H9 (cell line): ENCODE measurements around the gene KMT2C. TPM values are rescaled to one million over a fixed set of nuclear protein-coding genes. Genes with fewer than 3 reads are reported as not detected.

ENCODE experiments used
- DNase-seq: peaks from one replicate; pipeline ENCODE4 v3.0.0-alpha.2; 2017
- H2AFZ ChIP-seq: one replicate; pipeline ENCODE4 v1.6.1; 2013; ENCODE audit warnings: mild to moderate bottlenecking, low read length, control low read depth, moderate library complexity
- H2AK5ac ChIP-seq: 2 replicates; pipeline ENCODE4 v1.6.1; 2013; ENCODE audit warnings: low read length, control low read depth, mixed read lengths; ENCODE audit not compliant: insufficient read length
- H2BK120ac ChIP-seq: one replicate; pipeline ENCODE4 v1.6.1; 2013; ENCODE audit warnings: low read depth, mild to moderate bottlenecking, low read length, control low read depth, inconsistent platforms; ENCODE audit not compliant: poor library complexity, severe bottlenecking
- H2BK12ac ChIP-seq: 2 replicates; pipeline ENCODE4 v1.6.1; 2013; ENCODE audit warnings: low read length, control low read depth, mixed read lengths, low read depth; ENCODE audit not compliant: insufficient read length
- H2BK15ac ChIP-seq: 2 replicates; pipeline ENCODE4 v1.6.1; 2013; ENCODE audit warnings: low read depth, low read length, control low read depth
- H2BK20ac ChIP-seq: one replicate; pipeline ENCODE4 v1.6.1; 2013; ENCODE audit warnings: low read depth, mild to moderate bottlenecking, low read length, control low read depth, inconsistent platforms; ENCODE audit not compliant: poor library complexity, severe bottlenecking
- H2BK5ac ChIP-seq: 2 replicates; pipeline ENCODE4 v1.6.1; 2013; ENCODE audit warnings: low read length, control low read depth, mixed read lengths; ENCODE audit not compliant: insufficient read length
- H3K14ac ChIP-seq: 2 replicates; pipeline ENCODE4 v1.6.1; 2013; ENCODE audit warnings: low read length, control low read depth; ENCODE audit not compliant: insufficient read depth
- H3K18ac ChIP-seq: 2 replicates; pipeline ENCODE4 v1.6.1; 2013; ENCODE audit warnings: low read depth, mild to moderate bottlenecking, mixed read lengths, low read length, control low read depth; ENCODE audit not compliant: insufficient read length
- H3K23ac ChIP-seq: 2 replicates; pipeline ENCODE4 v1.6.1; 2013; ENCODE audit warnings: low read length, control low read depth, mixed read lengths, low read depth; ENCODE audit not compliant: insufficient read length
- H3K23me2 ChIP-seq: 2 replicates; pipeline ENCODE4 v1.6.1; 2013; ENCODE audit warnings: low read depth, mild to moderate bottlenecking, mixed read lengths, low read length, control low read depth; ENCODE audit not compliant: insufficient read length, poor library complexity, severe bottlenecking
- H3K27ac ChIP-seq: 2 replicates; pipeline ENCODE4 v1.5.1; 2013; ENCODE audit warnings: low read length, control low read depth, mixed read lengths, low read depth; ENCODE audit not compliant: insufficient read length
- H3K27me3 ChIP-seq: 2 replicates; pipeline ENCODE4 v1.6.1; 2013; ENCODE audit warnings: low read length, control low read depth, inconsistent platforms; ENCODE audit not compliant: insufficient read depth
- H3K4ac ChIP-seq: 2 replicates; pipeline ENCODE4 v1.6.1; 2013; ENCODE audit warnings: low read depth, mild to moderate bottlenecking, control low read depth, inconsistent platforms, low read length, moderate library complexity
- H3K4me1 ChIP-seq: 2 replicates; pipeline ENCODE4 v1.6.1; 2013; ENCODE audit warnings: low read length, control low read depth, inconsistent platforms; ENCODE audit not compliant: insufficient read depth
- H3K4me2 ChIP-seq: 2 replicates; pipeline ENCODE4 v1.6.1; 2013; ENCODE audit warnings: low read length, control low read depth, mixed read lengths; ENCODE audit not compliant: insufficient read length, insufficient read depth
- H3K56ac ChIP-seq: 2 replicates; pipeline ENCODE4 v1.6.1; 2013; ENCODE audit warnings: low read depth, mild to moderate bottlenecking, mixed read lengths, low read length, control low read depth; ENCODE audit not compliant: insufficient read length
- H3K79me1 ChIP-seq: 2 replicates; pipeline ENCODE4 v1.6.1; 2013; ENCODE audit warnings: low read depth, mild to moderate bottlenecking, moderate library complexity, low read length, control low read depth, inconsistent platforms; ENCODE audit not compliant: insufficient read depth, poor library complexity, severe bottlenecking
- H3K79me2 ChIP-seq: 2 replicates; pipeline ENCODE4 v1.6.1; 2013; ENCODE audit warnings: low read length, control low read depth, inconsistent platforms; ENCODE audit not compliant: insufficient read depth
- H3K9ac ChIP-seq: 2 replicates; pipeline ENCODE4 v1.6.1; 2013; ENCODE audit warnings: low read length, control low read depth, mixed read lengths; ENCODE audit not compliant: insufficient read length; ENCODE audit errors: extremely low read depth
- H3K9me3 ChIP-seq: one replicate; pipeline ENCODE4 v1.6.1; 2013; ENCODE audit warnings: low read depth, low read length, inconsistent platforms; ENCODE audit not compliant: control insufficient read depth
- H3T11ph ChIP-seq: one replicate; pipeline ENCODE4 v1.6.1; 2013; ENCODE audit warnings: mild to moderate bottlenecking, low read length, control low read depth, inconsistent platforms
- H4K20me1 ChIP-seq: one replicate; pipeline ENCODE4 v1.6.1; 2013; ENCODE audit not compliant: control insufficient read depth, insufficient read length, insufficient read depth
- H4K5ac ChIP-seq: 2 replicates; pipeline ENCODE4 v1.6.1; 2013; ENCODE audit warnings: low read depth, mild to moderate bottlenecking, mixed read lengths, low read length, control low read depth; ENCODE audit not compliant: insufficient read length
- H4K8ac ChIP-seq: replicated peaks from 2 replicates; pipeline ENCODE4 v1.6.1; 2013; ENCODE audit warnings: low read length, control low read depth, mixed read lengths, low read depth; ENCODE audit not compliant: insufficient read length
- H4K91ac ChIP-seq: 2 replicates; pipeline ENCODE4 v1.6.1; 2013; ENCODE audit warnings: low read depth, mild to moderate bottlenecking, moderate library complexity, mixed read lengths, low read length, control low read depth; ENCODE audit not compliant: insufficient read length
- H3K27ac Mint-ChIP-seq, 3 experiments: 2 replicates in 2 of 3; 3 replicates in 1 of 3; pipeline ENCODE4 v1.8.0; 2020 to 2021; ENCODE audit warnings: mixed read lengths in 3 of 3, mild to moderate bottlenecking in 1 of 3, moderate library complexity in 1 of 3
- H3K27me3 Mint-ChIP-seq: 2 replicates; pipeline ENCODE4 v1.8.0; 2021; ENCODE audit warnings: low read depth, mild to moderate bottlenecking, moderate library complexity, mixed read lengths
- H3K36me3 Mint-ChIP-seq, 3 experiments: 2 replicates in 2 of 3; 3 replicates in 1 of 3; pipeline ENCODE4 v1.8.0; 2020 to 2021; ENCODE audit warnings: low read depth in 3 of 3, mixed read lengths in 3 of 3; ENCODE audit not compliant: insufficient read depth in 1 of 3
- H3K4me1 Mint-ChIP-seq, 2 experiments: 2 replicates each; pipeline ENCODE4 v1.8.0; 2020; ENCODE audit warnings: mixed read lengths in 2 of 2
- H3K4me3 Mint-ChIP-seq, 2 experiments: 2 replicates in 1 of 2; 3 replicates in 1 of 2; pipeline ENCODE4 v1.8.0; 2020 to 2021; ENCODE audit warnings: mild to moderate bottlenecking in 2 of 2, mixed read lengths in 2 of 2, moderate library complexity in 1 of 2
- H3K9me3 Mint-ChIP-seq, 2 experiments: 2 replicates in 1 of 2; 3 replicates in 1 of 2; pipeline ENCODE4 v1.8.0; 2020; ENCODE audit warnings: mild to moderate bottlenecking in 2 of 2, mixed read lengths in 2 of 2, moderate library complexity in 1 of 2
- WGBS: extraction: QIAGEN DNeasy Blood & Tissue Kit; methylation state at CpG from one replicate; pipeline ENCODE4 v1.1.7; 2013; ENCODE audit warnings: missing lambda C conversion rate, low lambda C conversion rate, mixed read lengths; ENCODE audit not compliant: insufficient read length; ENCODE audit errors: extremely low coverage; 5-methylcytosine and 5-hydroxymethylcytosine counted together
- total RNA-seq: library from RNA; stranded (reverse); gene quantifications from 2 replicates; pipeline ENCODE4 v1.2.1, GENCODE V29; 2021
- TF ChIP-seq, protein P1 (sequence below): fragments of 200-600 bp; sonication (generic); conservative IDR thresholded peaks from 3 replicates; pipeline ENCODE4 v1.8.0; 2021; ENCODE audit warnings: antibody characterized with exemption, mild to moderate bottlenecking

KMT2C gene
- total RNA-seq, 1 experiment from 2014 or later, result 32.2 TPM

- H2BK5ac ChIP-seq, result no peak overlapping the region
- H2AK5ac ChIP-seq, result no peak overlapping the region
- no peak overlapping the region for H2BK15ac ChIP-seq
- H3K23ac ChIP-seq, result no peak overlapping the region
- H3K14ac ChIP-seq, result no peak overlapping the region
- H3K9ac ChIP-seq, result no peak overlapping the region
- WGBS, result no CpG with 5 or more reads among the region's 1 CpG
- H3T11ph ChIP-seq, result no peak overlapping the region
- H3K27ac ChIP-seq, result no peak overlapping the region
- no peaks in the 10 kb centered on the region for H3K23me2 ChIP-seq
- no peaks in the 10 kb centered on the region for H3K27me3 Mint-ChIP-seq
- no peak overlapping the region for H2BK120ac ChIP-seq
- no peak overlapping the region for H3K4me2 ChIP-seq
- H3K79me2 ChIP-seq, result no peaks in the 10 kb centered on the region
- peaks cover 9 to 19% (median 18%) of the 10 kb centered on the region in 3 experiments for H3K36me3 Mint-ChIP-seq
- no peak overlapping the region for H3K56ac ChIP-seq
- no peaks in the 10 kb centered on the region for H3K9me3 ChIP-seq
- H4K20me1 ChIP-seq, result no peaks in the 10 kb centered on the region
- H3K27me3 ChIP-seq, result no peaks in the 10 kb centered on the region
- no peaks in the 10 kb centered on the region for H3K4me1 Mint-ChIP-seq
- H3K18ac ChIP-seq, result no peak overlapping the region
- no peaks in the 10 kb centered on the region for H3K9me3 Mint-ChIP-seq
- H4K8ac ChIP-seq, result no peak overlapping the region
- no peak overlapping the region for H4K91ac ChIP-seq
- no peak overlapping the region; a peak in 2 of 7 replicates for H3K27ac Mint-ChIP-seq
- H3K4me1 ChIP-seq, result no peaks in the 10 kb centered on the region
- no peak overlapping the region for H2BK20ac ChIP-seq
- H3K79me1 ChIP-seq, result no peaks in the 10 kb centered on the region
- H3K4me3 Mint-ChIP-seq, result no peak overlapping the region
- no peak overlapping the region for H2AFZ ChIP-seq
- no peak overlapping the region for H2BK12ac ChIP-seq
- no peak overlapping the region for H4K5ac ChIP-seq
- DNase-seq, result no peak
- H3K4ac ChIP-seq, result no peak overlapping the region
- TF ChIP-seq, protein P1, sequence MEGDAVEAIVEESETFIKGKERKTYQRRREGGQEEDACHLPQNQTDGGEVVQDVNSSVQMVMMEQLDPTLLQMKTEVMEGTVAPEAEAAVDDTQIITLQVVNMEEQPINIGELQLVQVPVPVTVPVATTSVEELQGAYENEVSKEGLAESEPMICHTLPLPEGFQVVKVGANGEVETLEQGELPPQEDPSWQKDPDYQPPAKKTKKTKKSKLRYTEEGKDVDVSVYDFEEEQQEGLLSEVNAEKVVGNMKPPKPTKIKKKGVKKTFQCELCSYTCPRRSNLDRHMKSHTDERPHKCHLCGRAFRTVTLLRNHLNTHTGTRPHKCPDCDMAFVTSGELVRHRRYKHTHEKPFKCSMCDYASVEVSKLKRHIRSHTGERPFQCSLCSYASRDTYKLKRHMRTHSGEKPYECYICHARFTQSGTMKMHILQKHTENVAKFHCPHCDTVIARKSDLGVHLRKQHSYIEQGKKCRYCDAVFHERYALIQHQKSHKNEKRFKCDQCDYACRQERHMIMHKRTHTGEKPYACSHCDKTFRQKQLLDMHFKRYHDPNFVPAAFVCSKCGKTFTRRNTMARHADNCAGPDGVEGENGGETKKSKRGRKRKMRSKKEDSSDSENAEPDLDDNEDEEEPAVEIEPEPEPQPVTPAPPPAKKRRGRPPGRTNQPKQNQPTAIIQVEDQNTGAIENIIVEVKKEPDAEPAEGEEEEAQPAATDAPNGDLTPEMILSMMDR, result no peak
Measured at GRCh38 chr7:152328234-152328633, 107.6 kb downstream of the KMT2C start.
